K562 (cell line): ENCODE data around the gene SERPINA12. TPM values are rescaled to one million over a fixed set of nuclear protein-coding genes. Genes with fewer than 3 reads are reported as not detected.

ENCODE experiments used
- ATAC-seq: fragments of 200-7000 bp; cut with Tn5 transposase; 3 replicates; pipeline ENCODE4 v1.9.1; 2020; ENCODE audit warnings: moderate library complexity
- BruUV-seq: library from RNA; stranded (reverse); fragments of 400-500 nt; replicated peaks from 2 replicates; lab custom pipeline; 2021; lab: Mats Ljungman, UMichigan
- CTCF ChIA-PET: fragments of 300-600 bp; formaldehyde crosslinking; extraction: SDS; loops from one replicate; lab custom pipeline; 2021; ENCODE audit warnings: low intra/inter-chr PET ratio; lab: Yijun Ruan, JAX
- POLR2A ChIA-PET: fragments of 300-600, 350-650 bp; sonication (Branson Sonifier 250); formaldehyde crosslinking; extraction: SDS; loops from one replicate; lab custom pipeline; 2021; ENCODE audit warnings: antibody characterized with exemption, inconsistent platforms; lab: Yijun Ruan, JAX
- DNase-seq, 4 experiments: peaks; one replicate each; pipeline versions ENCODE4 v3.0.0 to v3.0.0-alpha.2; 2011 to 2018; ENCODE audit warnings: low spot score in 3 of 4, mixed read lengths in 3 of 4; ENCODE audit errors: extremely low read depth in 1 of 4
- FAIRE-seq: peaks from 2 replicates; lab custom pipeline; 2011; peaks lifted over from hg19 to GRCh38; lab: Jason Lieb, UNC
- H2AFZ ChIP-seq: 2 replicates; pipeline ENCODE4 v1.6.0; 2011; ENCODE audit warnings: low read depth, low read length, control low read depth, inconsistent platforms
- H3K27ac ChIP-seq: fragments of 200-600 bp; 3 replicates; pipeline ENCODE4 v1.8.0; 2011; ENCODE audit warnings: low read depth, mild to moderate bottlenecking, control low read depth, inconsistent platforms, low read length, moderate library complexity, mixed read lengths; ENCODE audit errors: extremely low read depth
- H3K27me3 ChIP-seq, 2 experiments: fragments of 300-600 bp in 1 of 2; 2 replicates in 1 of 2; 3 replicates in 1 of 2; pipeline versions ENCODE4 v1.6.0 to v1.8.0; 2011; ENCODE audit warnings: inconsistent platforms in 2 of 2, low read length in 2 of 2, mild to moderate bottlenecking in 1 of 2, mixed read lengths in 1 of 2, moderate library complexity in 1 of 2; ENCODE audit not compliant: control insufficient read depth in 2 of 2, insufficient read depth in 2 of 2
- H3K36me3 ChIP-seq: fragments of 300-600 bp; 3 replicates; pipeline ENCODE4 v1.8.0; 2011; ENCODE audit warnings: mild to moderate bottlenecking, low read length, inconsistent platforms; ENCODE audit not compliant: control insufficient read depth, insufficient read depth
- H3K4me1 ChIP-seq, 2 experiments: fragments of 200-600 bp in 1 of 2; replicated peaks in 1 of 2; 2 replicates in 1 of 2; 3 replicates in 1 of 2; pipeline versions ENCODE4 v1.5.1 to v1.8.0; 2011; ENCODE audit warnings: inconsistent platforms in 2 of 2, low read length in 2 of 2, mild to moderate bottlenecking in 1 of 2, mixed read lengths in 1 of 2, moderate library complexity in 1 of 2; ENCODE audit not compliant: control insufficient read depth in 2 of 2, insufficient read depth in 2 of 2
- H3K4me2 ChIP-seq: 2 replicates; pipeline ENCODE4 v1.6.1; 2011; ENCODE audit warnings: low read length, control low read depth, inconsistent platforms, mixed read lengths; ENCODE audit not compliant: insufficient read depth
- H3K4me3 ChIP-seq: fragments of 200-600 bp; sonication (generic), shearing (Covaris generic); 2 replicates; pipeline ENCODE4 v1.5.1; 2016; ENCODE audit warnings: control low read depth, inconsistent platforms
- H3K79me2 ChIP-seq: fragments of 200-600 bp; 3 replicates; pipeline ENCODE4 v1.8.0; 2011; ENCODE audit warnings: low read length, inconsistent platforms; ENCODE audit not compliant: control insufficient read depth, insufficient read depth
- H3K9ac ChIP-seq, 2 experiments: 2 replicates each; pipeline versions ENCODE4 v1.6.0 to v1.6.1; 2011; ENCODE audit warnings: low read depth in 2 of 2, low read length in 2 of 2, control low read depth in 1 of 2, inconsistent platforms in 1 of 2, mild to moderate bottlenecking in 1 of 2, mixed read lengths in 1 of 2; ENCODE audit not compliant: insufficient read depth in 1 of 2
- H3K9me1 ChIP-seq: one replicate; pipeline ENCODE4 v1.6.0; 2011; ENCODE audit warnings: inconsistent platforms, mild to moderate bottlenecking, low read length, moderate library complexity; ENCODE audit not compliant: control insufficient read depth, insufficient read depth
- H3K9me3 ChIP-seq: replicated peaks from 2 replicates; pipeline ENCODE4 v1.5.1; 2011; ENCODE audit warnings: low read depth, low read length, inconsistent platforms; ENCODE audit not compliant: control insufficient read depth, insufficient read depth
- H4K20me1 ChIP-seq: replicated peaks from 2 replicates; pipeline ENCODE4 v1.6.1; 2011; ENCODE audit warnings: low read length, inconsistent platforms, mixed read lengths; ENCODE audit not compliant: control insufficient read depth, insufficient read depth
- BCL6 ChIP-seq: fragments of 250-450 bp; sonication (Bioruptor Pico); IDR thresholded peaks from 2 replicates; pipeline ENCODE4 v1.4.0; 2020
- CHD2 ChIP-seq: IDR thresholded peaks from 2 replicates; pipeline ENCODE4 v1.6.1; 2011; ENCODE audit warnings: low read depth, low read length
- GABPA ChIP-seq: fragments of 200-800 bp; sonication (Bioruptor generic); conservative IDR thresholded peaks from 2 replicates; pipeline ENCODE4 v1.6.1; 2016; ENCODE audit warnings: low read depth, missing genetic modification characterization, missing compliant biosample characterization
- GTF2E2 ChIP-seq: fragments of 200-800 bp; sonication (Bioruptor generic); IDR thresholded peaks from 2 replicates; pipeline ENCODE4 v1.6.1; 2016; ENCODE audit warnings: missing genetic modification characterization, missing compliant biosample characterization
- KDM4B ChIP-seq, 2 experiments: fragments of 450-650 bp in 1 of 2; sonication (generic) in 1 of 2; IDR thresholded peaks; 2 replicates each; pipeline ENCODE4 v1.6.1; 2016 to 2017; ENCODE audit warnings: borderline replicate concordance in 2 of 2, antibody characterized with exemption in 1 of 2, low read depth in 1 of 2, mild to moderate bottlenecking in 1 of 2
- MAZ ChIP-seq, 2 experiments: fragments of 450-650 bp in 1 of 2; sonication (generic) in 1 of 2; formaldehyde crosslinking; IDR thresholded peaks in 1 of 2; conservative IDR thresholded peaks in 1 of 2; 2 replicates each; pipeline versions ENCODE4 v1.4.0 to v1.5.0; 2020; ENCODE audit warnings: mild to moderate bottlenecking in 1 of 2, missing genetic modification reagents in 1 of 2
- MBD2 ChIP-seq: sonication (generic); IDR thresholded peaks from 2 replicates; pipeline ENCODE4 v1.6.1; 2016; ENCODE audit warnings: low read depth, borderline replicate concordance
- MED1 ChIP-seq: sonication (generic); formaldehyde crosslinking; IDR thresholded peaks from 2 replicates; pipeline ENCODE4 v1.8.1; 2023; ENCODE audit warnings: missing genetic modification reagents, borderline replicate concordance
- NR1H2 ChIP-seq: sonication (generic); formaldehyde crosslinking; IDR thresholded peaks from 2 replicates; pipeline ENCODE4 v1.4.0; 2020; ENCODE audit warnings: mild to moderate bottlenecking, missing genetic modification reagents
- POLR3G ChIP-seq: IDR thresholded peaks from 2 replicates; pipeline ENCODE4 v1.6.1; 2011; ENCODE audit not compliant: insufficient read length, insufficient replicate concordance; ENCODE audit errors: extremely low read depth
- RFX7 ChIP-seq: fragments of 250-450 bp; sonication (Bioruptor Pico); IDR thresholded peaks from 2 replicates; pipeline ENCODE4 v1.5.1; 2021; ENCODE audit warnings: mild to moderate bottlenecking
- TSC22D4 ChIP-seq: fragments of 450-650 bp; IDR thresholded peaks from 2 replicates; pipeline ENCODE4 v1.6.1; 2016; ENCODE audit warnings: missing genetic modification characterization, missing biosample characterization, control low read depth
- YY1 ChIP-seq, 3 experiments: IDR thresholded peaks; 2 replicates each; pipeline ENCODE4 v1.6.1; 2011; ENCODE audit warnings: low read length in 2 of 3, mild to moderate bottlenecking in 2 of 3, moderate library complexity in 2 of 3, borderline replicate concordance in 1 of 3, control low read depth in 1 of 3, low read depth in 1 of 3; ENCODE audit not compliant: insufficient read depth in 3 of 3, insufficient replicate concordance in 2 of 3, control insufficient read depth in 1 of 3, insufficient read length in 1 of 3; ENCODE audit errors: extremely low read depth in 1 of 3
- ZBTB17 ChIP-seq: fragments of 450-650 bp; formaldehyde crosslinking; IDR thresholded peaks from 2 replicates; pipeline ENCODE4 v1.4.0; 2020; ENCODE audit warnings: mild to moderate bottlenecking
- ZNF347 ChIP-seq: fragments of 450-650 bp; formaldehyde crosslinking; IDR thresholded peaks from 2 replicates; pipeline ENCODE4 v1.4.0; 2020; ENCODE audit warnings: low read depth, mild to moderate bottlenecking, moderate library complexity
- WGBS: fragments of 100-300 bp; shearing (Covaris generic); methylation state at CpG from one replicate; pipeline ENCODE4 v1.1.6; 2016; ENCODE audit warnings: low coverage, mixed read lengths; ENCODE audit not compliant: insufficient coverage; ENCODE audit errors: missing lambda C conversion rate; 5-methylcytosine and 5-hydroxymethylcytosine counted together
- in situ Hi-C: fragments of 300-500 bp; cut with MboI; formaldehyde crosslinking; loops from 4 replicates; pipeline ENCODE4 v1.15.0; 2018; ENCODE audit warnings: inconsistent platforms, mixed read lengths
- intact Hi-C: fragments of 100-400 bp; cut with micrococcal nuclease; formaldehyde crosslinking; loops from 2 replicates; pipeline ENCODE4 v1.14.2; 2022
- polyA plus RNA-seq, 8 experiments: library from polyadenylated mRNA; depleted of rRNA in 4 of 8; stranded (reverse) in 5 of 8; unstranded in 3 of 8; fragments of >200 nt; fragmentation: Nextera tagmentation in 2 of 8; fragmentation: Illumina TruSeq in 1 of 8; extraction: Ambion mirVana in 2 of 8; extraction: Trizol in 1 of 8; gene quantifications; 2 replicates each; pipeline versions ENCODE4 v1.2.1 to v1.2.3, GENCODE V29; 2011 to 2014; ENCODE audit warnings: inconsistent platforms in 1 of 8, missing spikeins in 1 of 8
- total RNA-seq, 7 experiments: library from RNA; depleted of rRNA in 6 of 7; stranded (reverse); fragments of >200 nt in 6 of 7; fragmentation: Illumina TruSeq in 2 of 7; extraction: Trizol in 2 of 7; gene quantifications; 2 replicates each; pipeline versions ENCODE4 v1.2.1 to v1.2.3, GENCODE V29; 2011 to 2021; ENCODE audit warnings: low replicate concordance in 1 of 7
- TF ChIP-seq, protein P1 (sequence below): fragments of 250-450 bp; sonication (Bioruptor Pico); IDR thresholded peaks from 2 replicates; pipeline ENCODE4 v1.8.0; 2021; ENCODE audit warnings: moderate library complexity, mild to moderate bottlenecking, inconsistent platforms

SERPINA12 gene
- total and polyA plus RNA-seq, 9 of the 15 experiments (the other 6 are each of a cell fraction or from before 2014, with no cell fraction given): not detected

DNA sequence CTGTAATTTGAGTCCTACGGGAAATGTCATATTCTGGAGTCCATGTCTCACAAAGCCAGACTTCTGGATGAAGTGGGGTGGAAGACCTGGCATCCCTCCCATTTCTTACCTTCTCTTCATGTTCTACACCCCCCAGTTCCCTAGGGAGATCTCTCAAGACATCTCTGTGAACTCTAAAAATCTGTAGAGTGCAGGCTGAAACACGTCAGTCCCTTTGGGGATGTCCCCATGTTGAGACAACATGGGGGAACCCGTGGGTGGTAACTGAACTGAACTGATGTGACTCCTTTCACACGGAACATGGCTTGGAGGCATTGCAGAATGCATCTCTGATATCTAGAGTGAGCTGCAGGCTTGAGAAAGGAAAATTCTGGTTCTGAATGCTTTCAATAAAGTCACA, 15.2 kb downstream of the SERPINA12 start (continued):
- no peak for TF ChIP-seq POLR3G
- no peak for TF ChIP-seq BCL6 (CRISPR knock-in tag)
- TF ChIP-seq, protein P1, sequence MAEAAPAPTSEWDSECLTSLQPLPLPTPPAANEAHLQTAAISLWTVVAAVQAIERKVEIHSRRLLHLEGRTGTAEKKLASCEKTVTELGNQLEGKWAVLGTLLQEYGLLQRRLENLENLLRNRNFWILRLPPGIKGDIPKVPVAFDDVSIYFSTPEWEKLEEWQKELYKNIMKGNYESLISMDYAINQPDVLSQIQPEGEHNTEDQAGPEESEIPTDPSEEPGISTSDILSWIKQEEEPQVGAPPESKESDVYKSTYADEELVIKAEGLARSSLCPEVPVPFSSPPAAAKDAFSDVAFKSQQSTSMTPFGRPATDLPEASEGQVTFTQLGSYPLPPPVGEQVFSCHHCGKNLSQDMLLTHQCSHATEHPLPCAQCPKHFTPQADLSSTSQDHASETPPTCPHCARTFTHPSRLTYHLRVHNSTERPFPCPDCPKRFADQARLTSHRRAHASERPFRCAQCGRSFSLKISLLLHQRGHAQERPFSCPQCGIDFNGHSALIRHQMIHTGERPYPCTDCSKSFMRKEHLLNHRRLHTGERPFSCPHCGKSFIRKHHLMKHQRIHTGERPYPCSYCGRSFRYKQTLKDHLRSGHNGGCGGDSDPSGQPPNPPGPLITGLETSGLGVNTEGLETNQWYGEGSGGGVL (CRISPR knock-in tag): no peak
- no peak for TF ChIP-seq NR1H2 (CRISPR knock-in tag)
- no peak for TF ChIP-seq KDM4B (IDR thresholded peaks at IDR 0.05; ENCODE audit: borderline replicate concordance in 2 of 2, low read depth in 1 of 2)
- no peak for TF ChIP-seq MED1 (CRISPR knock-in tag)
- TF ChIP-seq YY1 (IDR thresholded peaks at IDR 0.05; ENCODE audit: borderline replicate concordance in 1 of 3, control insufficient read depth in 1 of 3, extremely low read depth in 1 of 3, insufficient read depth in 3 of 3, insufficient read length in 1 of 3, insufficient replicate concordance in 2 of 3, low read depth in 1 of 3, low read length in 2 of 3): no peak

DNA sequence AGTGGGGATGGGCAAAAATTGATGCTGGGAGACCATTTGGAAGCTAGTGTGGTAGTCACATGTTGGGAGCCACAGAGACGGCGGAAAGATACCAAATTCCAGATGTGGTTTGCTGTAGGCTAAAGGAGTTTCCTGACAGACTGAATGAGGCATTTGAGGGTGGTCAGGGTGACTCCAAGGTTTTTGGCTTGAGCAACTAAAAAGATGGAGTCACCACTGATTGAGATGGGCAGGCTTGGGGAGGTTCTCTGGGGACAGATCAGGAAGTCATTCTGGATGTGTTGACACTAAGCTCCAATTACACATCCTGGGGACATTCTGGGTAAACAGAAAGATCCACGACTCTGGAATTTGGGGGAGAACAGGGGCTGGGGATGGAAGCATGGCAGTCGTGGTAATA, 17.8 kb downstream of the SERPINA12 start:
- Histone ChIP-seq H3K36me3 (no peaks in the 10 kb centered on the region), H3K27me3 (peaks cover 0 to 8% of the 10 kb centered on the region in 2 experiments; a peak in 1 of 5 replicates), H3K4me3 (no peak overlapping the region), H3K9ac (no peak overlapping the region), H3K4me1 (no peaks in the 10 kb centered on the region), H3K4me2 (no peak overlapping the region), H3K79me2 (no peaks in the 10 kb centered on the region), H3K27ac (no peak overlapping the region), H3K9me1 (no peaks in the 10 kb centered on the region), H2AFZ (no peak overlapping the region), H3K9me3 (no peaks in the 10 kb centered on the region), H4K20me1 (no peaks in the 10 kb centered on the region)
- 0% methylated on average over 4 of the region's 4 CpGs for WGBS
- ATAC-seq (no peak), FAIRE-seq (no peak), DNase-seq (no peak)
- POLR2A ChIA-PET: no interaction called here
- no TSS peak for BruUV-seq
- intact Hi-C loops (no loop called here), in situ Hi-C loops (no loop called here)
- TF ChIP-seq MBD2 (no peak), MAZ (CRISPR knock-in tag; conservative IDR thresholded peaks at IDR 0.05 in 1 of 2, IDR thresholded peaks at IDR 0.05 in 1 of 2) (no peak), ZBTB17 (CRISPR knock-in tag) (no peak), CHD2 (no peak), ZNF347 (no peak), GABPA (tag) (no peak), GTF2E2 (no peak), RFX7 (CRISPR knock-in tag) (no peak), TSC22D4 (tag) (no peak)
- CTCF ChIA-PET: no interaction called here
